Hematopoietic multipotent progenitor cell treated with erythropoietin and hydrocortisone succinate and interleukin-3 and kit ligand, for 4 days (in vitro differentiated cells): Measurements from ENCODE around the gene PRKCE.

Experiments used
- DNase-seq: peaks from one replicate; pipeline ENCODE4 v3.0.0-alpha.2; 2015

Gene PRKCE

DNA sequence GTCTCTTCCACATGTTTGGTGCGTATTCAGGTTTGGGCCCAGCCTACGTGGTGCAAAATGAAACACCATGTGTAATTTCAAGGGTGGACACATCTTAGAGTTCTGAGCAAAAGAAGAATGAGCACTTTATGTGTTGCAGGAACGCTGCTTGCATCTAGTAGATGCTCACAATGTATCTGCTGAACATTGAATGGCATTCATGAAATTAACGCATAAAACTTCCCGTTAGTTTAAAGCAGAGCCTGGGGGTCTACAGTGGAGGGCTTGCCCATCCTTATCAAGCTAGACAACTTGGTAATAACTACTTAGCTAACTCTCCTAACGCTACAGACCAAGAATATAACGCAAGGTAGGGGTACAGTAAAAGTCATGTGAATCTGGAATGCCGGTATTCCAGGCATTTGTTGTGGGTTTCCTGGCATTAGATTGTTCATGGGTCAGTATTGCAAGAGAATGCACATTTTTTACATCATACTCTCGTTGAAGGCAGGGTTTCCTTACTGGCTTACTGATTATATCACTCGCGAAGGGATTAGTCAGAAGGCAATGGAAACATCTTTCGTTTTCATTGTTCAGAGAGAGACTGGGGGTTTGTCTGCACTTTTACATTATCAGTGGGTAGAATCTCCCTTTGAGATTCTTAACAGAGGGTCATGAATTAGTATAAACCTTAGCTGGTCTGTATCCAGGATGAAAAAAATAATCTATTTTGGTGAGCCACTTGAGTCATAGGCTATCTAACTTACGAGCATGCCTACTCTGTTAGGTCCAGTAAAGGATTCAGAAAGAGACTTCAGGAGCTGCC is 416.2 kb downstream of the PRKCE start:
- DNase-seq: peak; percentile 21

DNA sequence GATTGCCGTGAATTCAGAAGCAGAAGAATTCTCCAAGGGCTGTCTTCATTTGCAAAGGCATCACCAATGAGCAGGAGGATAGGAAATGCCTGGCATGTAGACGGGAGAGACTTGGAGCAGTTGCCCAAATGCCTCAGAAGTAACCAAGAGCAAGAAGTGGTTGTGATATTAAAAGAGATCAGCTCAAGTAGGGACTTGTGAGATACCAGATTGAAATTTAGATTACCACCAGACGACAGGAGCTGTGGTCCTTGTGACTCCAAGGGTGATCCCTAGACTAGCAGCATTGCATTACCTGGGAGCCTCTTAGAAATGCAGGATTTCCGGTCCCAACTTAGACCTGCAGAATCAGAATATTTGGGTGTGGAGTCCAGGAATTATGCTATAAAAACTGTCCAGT is 417.2 kb downstream of the PRKCE start:
- DNase-seq: no peak

GRCh38 chr2:46071074-46071473 is 419.6 kb downstream of the PRKCE start:
- DNase-seq: no peak

DNA sequence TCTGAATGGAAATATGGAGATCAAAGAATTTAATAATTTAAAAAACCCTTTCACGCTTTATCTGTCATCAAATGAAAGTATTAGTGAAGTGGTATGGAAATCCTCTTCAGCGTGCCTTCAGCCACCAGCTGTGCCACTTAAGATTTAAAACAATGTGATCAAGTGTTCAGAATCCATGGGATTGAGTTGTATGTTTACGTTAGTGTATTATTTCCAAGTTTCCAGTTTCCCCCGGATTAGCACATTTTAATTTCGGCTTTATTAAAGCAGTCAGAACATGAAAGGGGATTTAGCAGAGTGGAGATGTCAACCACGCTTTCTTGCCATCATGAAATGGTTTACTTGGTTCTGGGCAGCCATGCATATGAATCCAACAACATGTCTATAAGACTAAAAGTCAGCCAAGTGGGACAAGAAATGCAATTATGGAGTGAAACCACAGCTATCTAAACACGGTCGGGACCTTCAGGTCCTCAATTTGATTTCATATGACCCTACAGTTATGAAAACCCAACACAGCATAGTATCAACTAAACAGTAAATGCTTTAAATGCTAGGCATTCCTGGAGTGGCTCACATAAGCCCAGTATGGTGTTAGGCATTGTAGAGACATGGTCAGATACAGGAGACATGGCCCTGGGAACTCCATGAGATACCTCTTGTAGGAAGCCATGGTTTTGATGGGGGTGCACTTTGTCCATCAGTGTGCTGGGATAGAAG is 420.8 kb downstream of the PRKCE start:
- DNase-seq: no peak

- no peak for DNase-seq
These were observed 422.1 kb downstream of the PRKCE start for GRCh38 chr2:46073540-46074046.

DNA sequence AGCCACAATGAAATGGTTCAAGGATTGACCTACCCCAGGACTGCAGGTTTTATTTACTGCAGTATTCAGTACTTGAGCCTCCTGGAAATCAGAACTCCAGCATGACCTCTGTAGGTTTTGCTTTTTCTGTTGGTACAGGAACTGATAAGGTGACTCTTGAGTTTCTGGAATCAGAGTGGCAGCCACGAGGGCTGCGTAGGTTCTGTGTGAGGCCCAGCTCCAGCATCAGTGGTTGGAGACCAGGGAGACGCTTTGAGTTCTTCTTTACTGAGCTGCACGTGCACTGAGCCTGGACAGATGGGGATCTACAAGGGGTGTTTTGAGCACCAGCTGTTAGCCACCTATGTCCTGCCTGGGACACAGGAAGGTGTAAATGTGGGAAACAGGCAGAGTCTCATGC is 423.0 kb downstream of the PRKCE start:
- DNase-seq: no peak

DNA sequence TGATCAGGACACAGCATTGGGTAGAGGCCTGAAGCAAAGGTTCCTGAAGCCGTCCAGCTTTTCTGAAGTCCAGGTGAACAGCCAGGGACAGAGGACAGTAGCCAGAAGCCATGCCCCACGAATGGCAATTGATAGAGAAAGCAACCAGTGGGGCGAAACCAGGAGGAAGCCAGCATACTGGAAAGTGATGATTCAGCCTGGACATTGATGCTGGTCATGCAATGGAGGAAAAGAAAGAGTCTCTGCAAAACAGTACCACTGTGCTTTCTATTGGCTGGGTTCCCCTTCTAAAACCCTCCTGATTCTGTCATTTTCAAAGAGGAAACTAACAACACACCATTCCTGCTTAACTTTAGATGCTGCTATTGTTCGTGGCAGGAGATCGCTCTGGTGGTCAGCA is 424.4 kb downstream of the PRKCE start:
- no peak for DNase-seq

- DNase-seq: no peak
These were observed 424.8 kb downstream of the PRKCE start for GRCh38 chr2:46076251-46076650.

- no peak for DNase-seq
These were observed 425.4 kb downstream of the PRKCE start for GRCh38 chr2:46076875-46077274.

DNA sequence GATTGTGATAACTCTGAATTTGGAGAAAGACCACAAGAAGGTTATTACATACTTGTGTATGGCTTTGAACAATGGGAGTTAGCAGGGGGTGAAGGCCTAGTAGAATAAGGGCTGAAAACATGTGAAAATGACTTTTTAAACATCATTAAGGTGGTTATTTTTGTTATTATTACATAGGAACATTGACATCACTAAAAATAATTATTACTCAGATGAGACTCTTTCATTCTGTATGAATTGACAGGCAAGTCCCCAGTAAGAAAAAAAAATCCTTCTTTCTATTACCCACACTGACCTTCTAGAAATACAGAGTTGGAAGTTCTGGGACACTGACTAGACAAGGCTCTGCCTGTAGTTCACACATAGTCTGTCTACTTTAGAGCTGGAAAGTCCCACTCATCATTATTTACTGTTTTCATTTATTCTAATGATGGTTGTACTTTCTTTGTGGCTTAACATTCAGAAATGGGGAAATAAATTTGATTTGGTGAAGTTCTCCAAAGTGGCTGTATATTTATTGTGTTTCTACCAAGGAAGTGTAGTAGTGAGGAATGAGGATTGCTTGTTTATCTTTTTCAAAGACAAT is 426.1 kb downstream of the PRKCE start:
- no peak for DNase-seq

DNA sequence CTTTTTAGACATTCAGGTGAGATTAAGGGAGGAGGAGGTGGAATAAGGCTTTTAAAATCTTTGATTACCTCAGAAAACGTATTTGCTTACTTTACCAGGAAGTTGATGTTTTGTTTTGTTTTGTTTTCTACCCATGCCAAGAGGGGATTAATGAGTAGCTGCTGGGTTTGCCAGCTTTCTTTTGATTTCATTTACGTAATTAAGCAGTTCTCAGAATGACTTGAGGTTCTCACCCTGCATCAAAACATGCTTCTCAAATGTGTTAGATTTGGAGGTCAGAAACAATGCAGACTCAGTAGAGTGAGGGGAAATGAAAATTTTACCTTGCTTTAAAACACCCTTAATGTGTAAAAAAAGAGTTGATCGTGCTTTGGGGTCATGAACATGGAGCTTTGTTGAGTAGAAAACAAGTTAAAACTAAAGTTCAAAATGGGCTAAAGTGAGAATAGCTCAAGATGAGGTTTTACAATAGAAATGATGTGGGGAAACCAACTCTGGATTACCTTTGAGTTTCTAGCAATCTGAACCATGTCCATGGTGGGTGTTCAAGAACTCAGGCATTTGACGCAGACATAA is 428.6 kb downstream of the PRKCE start:
- no peak for DNase-seq

- DNase-seq: peak; percentile 59
These were observed 431.3 kb downstream of the PRKCE start for GRCh38 chr2:46082531-46083485.

DNA sequence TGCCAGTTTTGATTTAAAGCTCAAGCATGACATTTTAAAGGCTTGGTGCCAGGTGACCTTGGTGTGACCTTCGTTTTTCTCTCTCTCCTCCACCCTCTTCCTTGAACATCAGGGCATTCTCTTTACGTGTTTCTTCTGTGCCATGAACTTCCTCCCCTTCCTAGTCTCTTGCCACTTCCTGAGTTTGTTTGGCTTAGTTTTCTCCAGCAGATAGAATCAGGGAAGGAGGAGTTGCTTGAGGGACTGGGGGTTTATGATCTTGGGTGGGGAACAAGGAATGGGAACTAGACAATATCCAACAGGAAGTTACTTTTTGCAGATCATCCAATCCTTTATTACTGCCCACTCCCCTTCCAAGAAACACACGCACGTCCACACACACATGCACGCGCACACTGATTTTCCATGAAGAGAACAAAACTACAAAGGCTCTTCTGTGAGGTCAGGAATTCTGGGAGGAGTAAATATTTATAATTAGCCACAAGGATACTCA is 435.1 kb downstream of the PRKCE start:
- no peak for DNase-seq

DNA sequence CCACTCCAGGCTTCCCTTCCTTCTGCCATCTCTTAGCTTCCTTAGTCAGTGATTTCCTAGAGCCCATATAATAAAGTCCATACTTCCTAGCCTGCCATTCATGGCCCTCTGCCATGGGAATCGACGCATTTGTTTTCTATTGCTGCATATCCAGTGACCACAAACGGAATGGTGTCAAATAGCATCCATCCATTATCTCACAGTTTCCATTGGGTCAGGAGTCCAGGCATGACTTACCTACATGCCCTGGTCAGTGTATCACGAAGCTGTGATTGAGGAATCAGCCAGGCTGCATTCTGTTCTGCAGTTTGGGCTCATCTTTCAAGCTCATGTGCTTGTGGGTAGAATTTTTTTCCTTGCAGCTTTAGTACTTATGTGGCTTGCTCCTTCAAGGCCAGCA is 436.0 kb downstream of the PRKCE start:
- DNase-seq: no peak

DNA sequence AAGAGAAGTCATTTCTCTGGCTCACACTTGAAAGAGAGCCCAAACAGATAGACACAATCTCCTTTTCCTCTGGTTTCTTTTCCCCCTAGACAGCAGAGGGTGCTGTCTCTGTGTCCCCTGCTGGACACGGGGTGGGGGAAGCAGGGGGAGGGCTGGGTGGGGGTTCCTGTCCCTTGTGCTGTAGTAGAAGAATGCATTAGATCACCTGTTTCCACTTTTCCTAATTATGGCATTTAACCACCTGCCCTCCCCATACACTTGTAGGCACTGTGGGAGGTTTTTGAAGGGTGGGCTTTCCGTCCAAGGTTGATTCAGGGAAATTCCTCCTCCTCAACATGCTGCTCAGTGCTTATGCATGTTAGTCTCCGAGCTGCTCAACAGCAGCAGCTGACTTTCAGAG is 439.5 kb downstream of the PRKCE start:
- DNase-seq: no peak

GRCh38 chr2:46091961-46092667 is 440.6 kb downstream of the PRKCE start:
- no peak for DNase-seq

GRCh38 chr2:46094689-46095088 is 443.2 kb downstream of the PRKCE start:
- DNase-seq: no peak

DNA sequence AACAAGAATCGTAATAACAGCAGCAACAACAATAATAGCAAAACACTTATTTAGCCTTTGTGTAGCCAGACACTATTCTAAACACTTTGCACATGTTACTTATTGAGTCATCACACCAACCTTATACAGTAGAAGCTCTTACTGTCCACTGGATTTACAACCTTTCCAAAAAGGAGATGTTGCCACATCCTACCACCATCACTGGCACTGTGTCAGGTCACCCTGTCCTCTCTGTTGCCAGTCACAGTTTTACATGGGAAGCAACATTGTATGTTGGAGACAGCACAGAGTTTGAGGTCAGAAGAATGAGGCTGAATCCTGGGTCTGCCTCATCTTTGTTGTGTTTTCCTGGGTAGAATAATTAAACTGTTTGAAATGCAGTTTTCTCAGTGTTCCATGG is 444.4 kb downstream of the PRKCE start:
- no peak for DNase-seq

DNA sequence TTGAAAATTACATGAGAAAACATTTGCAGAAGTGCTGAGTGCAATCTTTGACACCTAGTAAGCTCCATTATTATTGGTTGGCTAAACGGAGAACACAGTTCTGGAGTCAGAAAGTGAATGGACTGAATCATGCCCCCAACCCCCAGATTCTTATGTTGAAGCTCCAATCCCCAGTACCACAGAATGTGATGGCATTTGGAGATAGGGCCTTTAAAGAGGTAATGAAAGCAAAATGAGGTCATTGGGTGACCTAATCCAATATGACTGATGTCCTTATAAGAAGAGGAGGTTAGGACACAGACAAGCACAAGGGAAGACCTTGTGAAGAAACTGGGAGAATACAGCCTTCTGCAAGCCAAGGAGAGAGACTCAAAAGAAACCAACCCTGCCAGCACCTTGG is 444.8 kb downstream of the PRKCE start:
- DNase-seq: no peak

DNA sequence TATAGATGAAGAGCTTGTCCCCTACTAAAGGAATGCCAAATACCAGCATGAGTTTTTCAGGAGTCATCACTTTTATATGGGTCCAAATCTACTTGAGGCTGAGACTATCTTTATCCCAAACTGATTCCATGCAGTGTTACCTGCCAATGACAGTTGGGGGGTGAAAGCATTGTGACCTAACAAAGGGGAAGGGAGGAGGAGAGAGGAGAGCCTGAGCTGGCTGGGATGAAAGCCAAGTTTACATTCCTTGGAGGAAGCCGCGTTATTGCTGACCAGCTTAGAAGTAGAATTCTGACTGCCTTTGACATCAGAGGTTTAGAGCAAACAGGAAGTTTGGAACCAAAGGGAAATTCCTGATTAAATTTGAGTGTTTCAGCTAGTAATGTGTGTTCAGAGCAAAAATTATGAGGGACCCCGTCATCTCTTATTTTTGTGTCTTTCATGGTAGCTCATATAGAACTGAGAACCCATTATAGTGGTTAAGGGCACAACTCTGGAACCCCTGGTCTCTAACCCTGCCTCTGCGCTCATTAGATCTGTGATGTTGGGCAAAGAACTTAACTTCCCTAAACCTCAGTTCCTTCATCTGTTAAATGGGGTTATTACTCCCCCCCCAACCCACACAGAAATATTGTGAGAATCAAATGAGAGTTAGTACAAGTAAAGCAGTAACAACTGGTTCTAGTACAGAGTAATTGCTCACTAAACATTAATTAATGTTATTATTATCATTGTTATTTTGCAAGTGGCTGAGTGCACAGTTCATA is 446.4 kb downstream of the PRKCE start:
- DNase-seq: peak; percentile 18

- no peak for DNase-seq
These were observed 447.2 kb downstream of the PRKCE start for GRCh38 chr2:46098621-46099062.
